Measurements from ENCODE around the gene RNPEPL1.

DNA sequence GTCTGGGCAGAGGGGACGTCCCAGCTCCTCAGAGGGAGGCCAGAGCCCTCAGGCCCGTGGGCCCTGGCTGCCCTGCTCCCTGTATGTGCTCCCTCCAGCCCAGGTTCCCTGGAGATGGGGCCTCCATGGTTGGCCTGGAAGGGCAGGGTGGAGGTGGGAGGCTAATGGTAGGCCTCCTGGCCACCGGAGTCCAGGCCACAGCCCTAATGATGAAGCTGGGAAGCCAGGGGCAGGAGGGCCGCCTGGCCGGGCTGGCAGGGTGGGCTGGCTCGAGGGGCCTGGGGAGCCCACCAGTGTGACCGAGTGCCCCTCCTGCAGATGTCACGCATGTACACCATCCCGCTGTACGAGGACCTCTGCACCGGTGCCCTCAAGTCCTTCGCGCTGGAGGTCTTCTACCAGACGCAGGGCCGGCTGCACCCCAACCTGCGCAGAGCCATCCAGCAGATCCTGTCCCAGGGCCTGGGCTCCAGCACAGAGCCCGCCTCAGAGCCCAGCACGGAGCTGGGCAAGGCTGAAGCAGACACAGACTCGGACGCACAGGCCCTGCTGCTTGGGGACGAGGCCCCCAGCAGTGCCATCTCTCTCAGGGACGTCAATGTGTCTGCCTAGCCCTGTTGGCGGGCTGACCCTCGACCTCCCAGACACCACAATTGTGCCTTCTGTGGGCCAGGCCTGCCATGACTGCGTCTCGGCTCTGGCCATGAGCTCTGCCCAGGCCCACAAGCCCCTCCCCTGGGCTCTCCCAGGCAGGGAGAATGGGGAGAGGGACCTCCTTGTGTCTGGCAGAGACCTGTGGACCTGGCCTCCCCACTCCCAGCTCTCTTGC is 9.2 kb downstream of the RNPEPL1 start:
- TF ChIP-seq, protein P1, sequence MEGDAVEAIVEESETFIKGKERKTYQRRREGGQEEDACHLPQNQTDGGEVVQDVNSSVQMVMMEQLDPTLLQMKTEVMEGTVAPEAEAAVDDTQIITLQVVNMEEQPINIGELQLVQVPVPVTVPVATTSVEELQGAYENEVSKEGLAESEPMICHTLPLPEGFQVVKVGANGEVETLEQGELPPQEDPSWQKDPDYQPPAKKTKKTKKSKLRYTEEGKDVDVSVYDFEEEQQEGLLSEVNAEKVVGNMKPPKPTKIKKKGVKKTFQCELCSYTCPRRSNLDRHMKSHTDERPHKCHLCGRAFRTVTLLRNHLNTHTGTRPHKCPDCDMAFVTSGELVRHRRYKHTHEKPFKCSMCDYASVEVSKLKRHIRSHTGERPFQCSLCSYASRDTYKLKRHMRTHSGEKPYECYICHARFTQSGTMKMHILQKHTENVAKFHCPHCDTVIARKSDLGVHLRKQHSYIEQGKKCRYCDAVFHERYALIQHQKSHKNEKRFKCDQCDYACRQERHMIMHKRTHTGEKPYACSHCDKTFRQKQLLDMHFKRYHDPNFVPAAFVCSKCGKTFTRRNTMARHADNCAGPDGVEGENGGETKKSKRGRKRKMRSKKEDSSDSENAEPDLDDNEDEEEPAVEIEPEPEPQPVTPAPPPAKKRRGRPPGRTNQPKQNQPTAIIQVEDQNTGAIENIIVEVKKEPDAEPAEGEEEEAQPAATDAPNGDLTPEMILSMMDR (IDR thresholded peaks at IDR 0.05; ENCODE audit: insufficient read depth, low read depth, low read length), result no peak
- no peak for TF ChIP-seq EZH2 (IDR thresholded peaks at IDR 0.05; ENCODE audit: insufficient read depth, low read length)
